KBM-7 (cell line): ENCODE results near the gene TNP1.

Experiments used
- DNase-seq: peaks from one replicate; pipeline ENCODE4 v3.0.0-alpha.2; 2015
- in situ Hi-C: fragments of 300-500 bp; cut with MboI; formaldehyde crosslinking; loops from 2 replicates; pipeline ENCODE4 v1.14.3; 2020; ENCODE audit warnings: low sequenced_read_pairs, low pct_unique_long_range_greater_than_20kb, mixed read lengths

The TNP1 gene, protein sequence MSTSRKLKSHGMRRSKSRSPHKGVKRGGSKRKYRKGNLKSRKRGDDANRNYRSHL

DNA sequence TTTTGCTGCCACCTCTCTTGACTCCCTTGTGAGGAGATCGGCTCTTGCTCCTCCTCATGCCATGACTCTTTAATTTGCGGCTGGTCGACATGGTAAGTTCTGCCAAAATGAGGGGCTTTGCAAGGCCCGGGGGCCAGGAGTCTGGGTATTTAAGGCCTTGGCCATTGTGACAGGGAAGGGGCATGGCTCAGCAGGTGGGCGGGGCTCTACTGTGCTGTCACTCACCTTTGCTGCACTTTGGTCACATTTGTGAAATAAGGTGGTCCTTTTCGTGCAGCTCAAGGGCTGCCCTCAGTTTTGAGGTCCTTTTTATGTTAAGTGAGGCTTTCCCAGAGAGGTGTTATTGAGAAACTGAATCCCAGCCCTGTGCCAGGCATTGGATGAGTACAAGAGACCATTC is at the start of gene TNP1:
TNP1 (minus strand) TSS at position 121 of the 400 bp plus-strand sequence; CDS start at position 91, 30 bp downstream.
- no peak for DNase-seq
- in situ Hi-C loops = no loop called here

DNA sequence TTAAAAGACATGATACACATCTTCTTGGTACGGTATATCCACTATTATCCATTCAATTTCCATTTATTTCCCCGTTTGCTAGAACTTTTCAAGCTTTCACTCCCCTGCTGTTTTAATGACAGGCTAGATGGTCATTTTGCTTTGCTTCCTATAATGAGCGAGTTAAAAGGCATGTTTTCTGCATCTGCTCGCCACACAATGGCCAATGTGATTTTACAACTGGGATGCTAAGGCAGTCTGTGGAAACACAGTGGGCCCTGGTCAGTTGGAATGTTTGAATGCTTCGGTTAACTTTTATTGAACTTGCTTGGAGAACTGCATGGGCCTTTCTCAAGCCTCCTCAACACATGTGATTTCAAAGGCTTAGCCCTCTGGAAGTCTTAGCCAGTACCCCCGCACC is 48.4 kb upstream of the TNP1 start:
- in situ Hi-C loops = no loop called here
- DNase-seq = no peak

DNA sequence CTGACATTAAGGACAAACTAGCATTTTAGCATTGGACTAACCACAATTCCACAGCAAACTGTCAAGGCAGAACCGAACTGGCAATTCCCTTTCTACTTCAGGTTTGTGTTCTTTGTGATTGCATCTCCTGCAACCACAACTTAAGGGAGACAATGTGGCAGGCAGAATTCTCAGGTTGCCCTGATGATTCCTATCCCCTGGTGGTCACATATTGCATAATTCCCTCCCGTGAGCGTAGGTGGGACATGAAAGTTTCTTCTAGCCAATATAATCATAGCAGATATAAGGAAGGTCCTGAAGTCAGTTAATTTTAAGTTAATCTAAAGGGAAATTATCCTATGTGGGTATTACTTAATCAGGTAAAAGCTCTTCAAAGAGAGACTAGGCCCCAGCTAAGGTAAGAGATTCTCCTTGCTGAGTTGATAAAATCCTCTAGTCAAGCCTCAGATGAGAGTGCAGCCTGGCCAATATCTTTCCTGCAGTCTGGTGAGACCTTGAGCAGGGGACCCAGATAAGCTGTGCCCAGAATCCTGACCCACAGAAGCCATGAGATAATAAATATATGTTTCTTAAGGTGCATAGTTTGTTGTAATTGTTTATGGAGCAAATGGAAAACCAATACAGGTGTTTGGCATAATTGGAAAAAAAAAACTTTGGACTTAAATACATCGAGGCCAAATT is 45.9 kb upstream of the TNP1 start:
- in situ Hi-C loops = no loop called here
- no peak for DNase-seq

DNA sequence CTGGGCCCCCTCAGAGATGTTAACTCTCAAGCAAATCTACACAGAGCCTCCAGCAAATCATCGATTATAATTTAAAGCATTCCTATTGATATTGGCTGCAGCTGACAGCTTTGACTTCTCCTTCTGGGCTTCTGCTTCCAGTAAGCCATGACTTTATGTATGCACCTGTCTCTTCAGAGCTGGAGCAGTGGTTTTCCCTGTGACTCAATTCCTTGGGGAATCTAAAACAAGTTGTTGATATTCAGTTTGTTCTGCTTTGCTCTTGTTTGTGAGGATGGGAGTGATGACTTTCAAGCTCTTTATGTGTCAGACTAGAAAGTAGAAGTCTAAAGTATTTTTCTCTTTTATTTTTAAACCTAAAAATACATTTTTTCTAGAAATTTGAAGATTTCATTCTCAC is 45.1 kb upstream of the TNP1 start:
- DNase-seq = no peak
- in situ Hi-C loops = no loop called here

DNA sequence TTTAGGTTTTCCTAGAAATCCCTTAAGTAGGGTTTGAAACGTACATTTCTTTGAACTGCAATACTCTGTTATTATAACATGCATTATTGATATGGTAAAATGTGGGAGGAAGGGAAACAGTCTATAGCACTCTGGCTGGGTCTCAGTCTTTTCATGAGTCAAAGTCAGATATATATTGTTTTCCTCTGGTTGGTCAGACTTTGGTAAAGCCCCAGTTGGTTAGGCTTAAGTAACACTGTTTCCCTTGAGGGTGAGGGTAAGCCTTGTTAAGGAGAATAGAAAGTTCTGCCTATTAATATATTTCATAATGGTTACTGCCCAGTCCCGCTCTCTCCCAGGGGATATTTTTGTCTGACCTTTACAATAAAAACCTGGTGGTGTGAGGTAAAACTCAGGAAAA is 44.7 kb upstream of the TNP1 start:
- in situ Hi-C loops = no loop called here
- no peak for DNase-seq

DNA sequence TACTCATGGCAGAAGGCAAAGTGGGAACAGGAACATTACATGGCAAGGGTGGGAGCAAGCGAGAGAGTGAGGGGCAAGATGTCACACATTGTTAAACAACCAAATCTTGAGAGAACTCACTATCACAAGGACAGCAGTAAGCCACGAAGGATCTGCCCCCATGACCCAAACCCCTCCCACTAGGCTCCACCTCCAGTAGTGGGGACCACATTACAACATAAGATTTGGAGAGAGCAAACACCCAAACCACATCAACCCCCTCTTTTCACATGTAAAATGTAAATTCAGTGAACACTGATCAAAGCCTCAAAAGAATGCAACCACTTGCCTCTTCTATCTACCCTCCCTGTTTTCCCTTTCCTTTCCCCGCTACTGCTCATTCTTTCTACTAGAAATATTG is 43.6 kb upstream of the TNP1 start:
- no peak for DNase-seq
- in situ Hi-C loops = no loop called here

DNA sequence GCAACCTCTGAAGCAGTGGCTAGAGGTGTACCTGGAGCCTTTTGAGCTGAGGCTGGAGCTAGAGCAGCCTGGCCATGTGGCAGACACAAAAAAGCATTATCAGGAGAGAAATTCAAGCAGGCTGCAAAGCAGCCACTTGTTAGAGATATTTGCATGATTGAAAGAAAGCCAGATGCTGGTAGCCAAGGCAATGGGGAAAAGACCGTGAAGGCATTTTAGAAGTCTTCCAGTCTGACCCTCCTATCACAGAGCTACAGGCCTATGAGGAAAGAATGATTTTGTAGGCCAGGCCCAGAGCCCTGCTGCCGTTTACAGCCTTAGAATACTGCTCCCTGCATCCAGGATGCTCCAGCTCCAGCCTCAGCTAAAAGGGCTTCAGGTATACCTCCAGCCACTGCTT is 41.4 kb upstream of the TNP1 start:
- in situ Hi-C loops = no loop called here
- DNase-seq = no peak

DNA sequence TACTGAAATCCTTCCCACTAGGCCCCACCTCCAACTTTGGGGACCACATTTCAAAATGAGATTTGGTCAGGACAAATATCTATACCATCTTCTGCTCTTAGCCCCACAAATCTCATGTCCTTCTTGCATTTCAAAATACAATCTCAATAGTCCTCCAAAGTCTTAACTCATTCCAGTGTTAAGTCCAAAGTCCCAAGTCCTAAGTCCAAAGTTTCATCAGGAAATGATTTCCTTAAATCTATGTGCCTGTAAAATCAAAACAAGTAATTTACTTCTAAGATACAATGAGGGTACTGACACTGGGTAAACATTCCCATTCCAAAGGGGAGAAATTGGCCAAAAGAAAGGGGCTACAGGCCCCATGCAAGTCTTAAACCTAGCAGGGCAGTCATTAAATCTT is 40.5 kb upstream of the TNP1 start:
- DNase-seq = no peak
- in situ Hi-C loops = no loop called here

DNA sequence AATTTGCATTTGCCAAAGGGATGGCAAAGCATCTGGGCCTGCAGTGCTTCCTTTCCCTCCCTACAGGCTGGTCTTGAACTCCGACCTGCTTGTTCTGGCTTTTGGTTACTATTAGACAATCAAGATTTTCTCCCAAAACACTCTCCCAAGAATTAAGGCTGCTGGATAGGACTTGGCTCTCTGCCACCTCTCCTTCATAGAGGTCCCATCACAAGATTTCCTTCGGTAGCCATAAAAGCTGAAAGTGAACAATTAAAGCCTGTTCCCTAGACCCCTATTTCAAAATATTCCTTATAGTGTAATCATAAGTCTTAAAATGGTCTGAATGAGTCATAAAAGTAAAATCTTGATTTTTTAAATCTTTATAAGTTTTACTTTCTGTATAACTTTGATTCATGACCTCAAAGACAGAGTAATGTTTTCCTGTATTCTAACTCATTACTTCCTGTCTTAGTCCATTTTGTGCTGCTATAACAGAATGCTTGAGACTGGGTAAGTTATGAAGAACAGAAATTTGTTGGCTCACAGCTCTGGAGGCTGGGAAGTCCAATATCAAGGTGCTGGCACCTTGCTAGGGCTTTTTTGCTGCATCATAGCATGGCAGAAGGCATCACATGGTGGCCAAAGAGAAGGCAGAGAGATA is 37.8 kb upstream of the TNP1 start:
- in situ Hi-C loops = no loop called here
- DNase-seq = no peak

DNA sequence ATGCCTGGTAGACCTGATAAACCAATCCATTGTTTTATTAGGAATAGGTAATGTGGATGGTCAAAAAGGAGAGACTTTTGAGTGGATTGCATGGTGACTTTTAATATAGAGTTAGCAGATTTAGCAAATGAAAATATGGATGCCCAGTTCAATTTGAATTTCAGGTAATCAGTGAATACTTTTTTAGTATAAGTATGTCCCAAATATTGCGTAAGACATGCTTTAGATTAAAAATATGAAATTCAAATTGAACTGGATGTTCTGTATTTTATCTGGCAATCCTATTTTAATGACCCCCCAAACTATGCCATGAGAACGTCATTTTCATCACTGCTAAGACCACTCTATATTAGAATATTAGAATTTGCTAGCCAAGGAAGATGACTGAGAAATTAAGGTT is 30.3 kb upstream of the TNP1 start:
- DNase-seq = no peak
- in situ Hi-C loops = no loop called here

DNA sequence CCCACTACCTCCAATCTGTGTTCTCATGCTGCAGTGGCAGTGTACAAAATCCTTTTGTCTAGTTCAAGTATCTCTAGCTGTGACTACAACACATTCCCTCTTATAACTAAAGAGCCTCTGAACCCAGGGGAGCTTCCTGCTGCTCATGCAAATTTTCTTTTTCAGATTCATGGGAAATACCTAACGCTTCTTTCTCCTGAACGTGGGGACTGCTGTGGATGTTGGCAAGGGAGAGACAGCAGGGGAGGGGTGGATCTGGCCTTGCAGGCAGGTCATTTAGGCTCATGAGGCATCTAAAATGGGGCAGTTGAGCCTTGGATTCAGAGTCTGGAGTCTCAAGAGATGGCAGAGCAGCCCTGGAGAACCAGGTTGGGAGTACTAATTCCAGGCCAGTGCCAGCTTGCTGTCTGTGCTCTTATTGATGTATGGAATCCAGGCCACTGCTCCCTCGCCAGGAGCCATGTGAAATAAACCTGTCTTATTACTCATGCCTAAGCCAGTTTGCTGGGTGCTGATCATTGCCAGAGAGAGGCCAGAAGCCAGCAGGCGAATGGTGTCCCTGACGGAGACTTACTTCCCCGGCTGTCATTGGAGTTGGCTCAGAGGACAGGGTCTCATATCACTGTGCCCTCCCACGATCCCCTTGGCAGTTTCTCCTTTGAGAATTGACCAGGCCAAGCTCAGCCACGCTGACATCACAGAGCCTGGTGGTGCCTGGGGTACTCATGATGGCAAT is 29.2 kb upstream of the TNP1 start:
- in situ Hi-C loops = no loop called here
- DNase-seq = no peak

DNA sequence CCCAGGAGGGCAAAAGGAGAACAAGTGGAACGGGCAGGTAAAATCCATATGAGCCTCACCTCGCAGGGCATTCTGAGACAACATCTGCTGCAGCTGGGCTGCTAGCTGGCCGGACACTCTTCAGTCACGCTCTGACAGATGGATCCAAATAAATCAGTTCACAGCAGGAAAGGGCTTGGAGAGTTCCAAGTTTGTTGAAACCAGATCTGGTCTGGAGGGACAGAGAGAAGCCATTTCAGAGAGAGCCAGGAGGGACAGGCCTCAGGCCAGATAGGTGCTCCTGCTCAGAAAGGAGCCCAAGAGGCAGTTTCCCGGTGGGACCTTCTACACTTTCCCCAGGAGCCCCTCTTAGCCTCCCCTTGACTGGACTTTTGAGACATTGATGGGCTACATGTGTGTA is 28.2 kb upstream of the TNP1 start:
- in situ Hi-C loops = no loop called here
- no peak for DNase-seq

DNA sequence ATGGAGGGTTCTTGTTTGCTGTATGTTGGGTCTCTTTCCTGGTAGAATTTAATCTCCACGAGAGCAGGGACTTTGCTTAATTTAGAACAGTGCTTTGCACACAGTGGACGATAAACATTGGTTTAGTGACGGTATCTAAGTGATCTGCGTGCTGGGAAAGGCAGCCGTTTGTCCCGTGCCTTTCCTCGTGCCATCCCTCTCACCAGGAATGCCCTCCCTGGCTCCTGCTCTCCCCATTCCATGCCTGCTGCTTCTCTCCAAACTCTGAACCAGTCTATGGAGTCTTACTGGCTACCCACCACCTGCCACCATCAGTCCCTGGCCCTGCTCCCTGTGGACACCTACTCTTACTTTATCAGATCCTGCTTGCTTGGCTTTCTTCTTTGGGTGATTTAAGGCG is 27.3 kb upstream of the TNP1 start:
- no peak for DNase-seq
- in situ Hi-C loops = no loop called here

DNA sequence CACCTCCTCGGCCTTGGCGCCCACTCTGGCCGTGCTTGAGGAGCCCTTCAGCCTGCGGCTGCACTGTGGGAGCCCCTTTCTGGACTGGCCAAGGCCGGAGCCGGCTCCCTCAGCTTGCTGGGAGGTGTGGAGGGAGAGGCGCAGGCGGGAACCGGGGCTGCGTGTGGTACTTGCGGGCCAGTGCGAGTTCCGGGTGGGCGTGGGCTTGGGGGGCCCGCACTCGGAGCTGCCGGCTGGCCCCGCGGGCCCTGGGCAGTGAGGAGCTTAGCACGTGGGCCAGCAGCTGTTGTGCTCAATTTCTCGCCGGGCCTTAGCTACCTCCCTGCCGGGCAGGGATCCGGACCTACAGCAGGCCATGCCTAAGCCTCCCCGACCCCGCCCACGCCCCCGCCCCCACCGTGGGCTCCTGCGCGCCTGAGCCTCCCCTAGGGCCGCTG is 25.3 kb upstream of the TNP1 start:
- in situ Hi-C loops = no loop called here
- DNase-seq = no peak

DNA sequence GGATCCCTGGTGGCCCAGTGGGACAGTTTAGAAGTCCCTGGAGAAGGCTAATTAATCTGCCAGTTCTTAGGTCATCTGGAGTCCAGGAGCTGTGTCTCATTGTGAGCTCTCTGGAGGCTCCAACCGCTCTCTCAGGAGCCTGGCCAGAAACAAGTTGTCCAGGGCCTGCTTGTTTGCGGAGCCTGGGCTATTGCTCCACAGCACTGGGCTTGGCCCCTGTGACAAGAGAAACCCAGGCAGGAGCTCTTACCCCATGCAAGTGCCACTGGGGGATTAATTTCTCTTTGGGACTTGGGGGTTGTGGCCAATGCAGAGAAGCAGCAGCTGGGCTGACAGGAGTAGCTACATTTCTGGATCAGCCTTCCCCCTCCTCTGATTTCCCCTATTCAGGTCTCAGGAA is 24.5 kb upstream of the TNP1 start:
- in situ Hi-C loops = no loop called here
- no peak for DNase-seq

DNA sequence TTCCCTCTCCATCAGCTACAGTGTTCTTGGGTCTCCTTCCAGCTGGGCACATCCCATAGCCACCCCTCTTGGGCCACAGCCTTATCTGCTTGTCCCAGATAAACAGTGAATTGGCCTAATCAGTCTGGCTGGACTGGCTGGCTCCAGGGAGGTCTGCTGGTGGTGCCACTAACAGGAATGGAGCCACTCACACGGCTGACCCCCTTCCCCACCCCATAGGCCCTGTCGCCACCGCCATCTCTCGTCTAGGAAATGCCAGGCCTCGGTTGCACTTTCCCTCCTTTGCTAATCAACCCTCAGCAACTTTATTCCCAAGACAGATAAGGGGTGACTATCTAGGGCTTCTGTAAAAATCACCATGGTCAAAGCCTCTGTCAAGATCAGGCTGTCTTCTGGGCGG is 23.0 kb upstream of the TNP1 start:
- no peak for DNase-seq

DNA sequence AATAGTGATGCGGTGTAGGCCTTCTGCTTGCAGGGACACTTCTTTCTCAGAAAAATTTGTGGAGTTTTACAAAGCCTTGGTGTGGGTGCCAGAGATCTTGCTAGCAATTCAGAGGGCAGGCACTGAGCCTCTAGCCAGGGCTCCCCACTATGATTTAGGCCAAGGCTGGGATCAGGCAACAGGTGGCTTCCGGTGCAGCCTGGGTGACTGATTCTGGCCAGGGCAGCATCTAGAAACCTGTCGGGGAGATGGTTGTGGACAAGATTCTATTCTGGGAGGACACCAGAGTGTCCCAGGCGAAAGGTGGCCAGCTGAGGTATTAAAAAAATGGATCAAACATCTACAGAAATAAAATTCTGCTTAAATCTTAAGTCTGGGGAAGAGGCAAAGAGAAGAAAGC is 21.5 kb upstream of the TNP1 start:
- no peak for DNase-seq
- in situ Hi-C loops = no loop called here

More for the DNA sequence above, 23.0 kb upstream of the TNP1 start:
- in situ Hi-C loops = no loop called here

DNA sequence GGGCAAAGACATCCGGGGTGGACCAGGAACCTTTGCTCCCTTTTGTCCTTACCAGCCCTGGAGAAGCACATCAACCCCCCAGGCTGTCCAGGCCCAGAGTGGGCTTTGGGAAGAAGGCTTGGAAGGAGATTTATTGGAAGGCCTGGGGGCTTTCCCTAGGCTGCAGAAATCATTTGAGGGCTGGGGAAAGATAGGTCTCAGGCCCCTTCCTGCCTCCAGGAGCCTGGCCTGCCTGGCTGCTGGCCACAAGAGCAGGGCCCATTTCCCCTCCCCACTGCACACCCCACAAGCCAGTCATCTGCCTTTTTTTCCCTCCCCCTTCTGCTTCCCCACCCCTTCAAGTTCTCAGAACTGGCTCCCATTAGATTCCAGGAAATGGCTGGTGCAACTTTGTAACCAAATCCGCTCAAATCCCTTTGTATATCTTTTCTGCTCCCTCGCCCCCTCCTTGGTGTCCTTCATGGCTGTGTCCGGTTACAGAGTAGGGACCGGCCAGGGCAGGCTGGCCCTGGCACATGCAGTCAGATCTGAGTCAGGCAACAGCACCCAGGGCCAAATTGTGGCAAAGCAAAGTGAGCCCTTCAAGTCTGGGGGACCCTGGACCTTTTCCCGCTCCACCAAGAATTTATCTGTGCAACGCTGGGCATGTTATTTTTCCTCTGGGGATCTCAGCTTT is 20.8 kb upstream of the TNP1 start:
- in situ Hi-C loops = no loop called here
- DNase-seq = peak; percentile 86

DNA sequence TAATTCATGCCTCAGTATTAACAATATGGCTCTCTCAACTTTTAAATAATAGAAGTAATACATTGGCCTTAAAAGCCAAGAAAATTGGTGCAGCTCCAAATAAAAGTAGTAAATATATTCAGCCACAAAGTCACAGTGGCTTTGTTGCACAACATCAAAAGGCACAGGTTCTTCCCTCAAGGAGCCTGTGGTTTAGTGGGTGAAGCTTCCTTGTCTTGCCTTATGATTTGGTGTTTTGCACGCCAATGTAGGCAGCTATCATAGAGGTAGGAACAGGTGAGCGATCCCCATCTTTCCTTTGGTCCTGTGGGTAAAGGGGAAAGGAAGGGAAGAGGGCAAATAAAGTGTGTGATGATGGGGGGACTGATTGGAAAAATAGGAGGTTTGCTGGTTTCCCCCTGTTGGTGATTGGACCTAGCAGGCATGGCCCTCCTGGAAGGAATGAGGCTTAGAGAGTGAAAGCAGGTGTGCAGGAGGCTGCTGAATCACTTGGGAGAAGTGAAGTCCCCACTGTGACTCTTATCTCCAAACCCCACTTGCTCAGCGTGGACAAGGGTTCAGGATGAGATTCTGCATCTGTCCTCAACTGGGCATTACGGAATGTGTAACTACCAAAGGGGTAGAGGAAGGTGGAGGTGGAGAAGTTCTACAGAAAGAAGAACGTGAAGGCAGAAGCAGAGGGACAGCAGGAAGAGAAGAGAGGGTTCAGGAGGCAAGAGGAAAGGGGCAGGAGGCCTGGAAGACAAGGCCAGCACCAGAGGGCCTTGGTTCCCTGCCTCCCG is 20.1 kb upstream of the TNP1 start:
- in situ Hi-C loops = no loop called here
- peak; percentile 32 for DNase-seq
